GM12892 (cell line): ENCODE results near the gene MYO16.

Experiments
- POLR2A ChIP-seq: IDR thresholded peaks from 2 replicates; pipeline ENCODE4 v1.6.1; 2011; ENCODE audit warnings: low read depth, low read length, control low read depth
- POLR2AphosphoS5 ChIP-seq: IDR thresholded peaks from 2 replicates; pipeline ENCODE4 v1.6.1; 2011; ENCODE audit warnings: low read depth, low read length, control low read depth
- TAF1 ChIP-seq: IDR thresholded peaks from 2 replicates; pipeline ENCODE4 v1.6.1; 2011; ENCODE audit warnings: low read depth, mild to moderate bottlenecking, control low read depth, low read length, borderline replicate concordance

DNA sequence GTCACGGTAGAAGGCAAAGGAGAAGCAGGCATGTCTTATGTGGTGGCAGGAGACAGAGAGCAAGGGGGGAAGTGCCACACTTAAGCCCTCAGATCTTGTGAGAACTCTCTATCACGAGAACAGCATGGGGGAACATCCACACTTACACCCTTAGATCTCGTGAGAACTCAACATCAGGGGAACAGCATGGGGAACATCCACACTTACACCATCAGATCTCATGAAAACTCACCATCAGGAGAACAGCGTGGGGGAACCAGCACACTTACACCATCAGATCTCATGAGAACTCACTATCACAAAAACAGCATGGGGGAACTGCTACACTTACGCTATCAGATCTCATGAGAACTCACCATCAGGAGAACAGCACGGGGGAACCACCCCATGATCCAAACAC, 445.0 kb downstream of the MYO16 start:
- TF ChIP-seq POLR2A (no peak), POLR2AphosphoS5 (no peak), TAF1 (no peak)
